Measurements from ENCODE around the gene TRMT44.

DNA sequence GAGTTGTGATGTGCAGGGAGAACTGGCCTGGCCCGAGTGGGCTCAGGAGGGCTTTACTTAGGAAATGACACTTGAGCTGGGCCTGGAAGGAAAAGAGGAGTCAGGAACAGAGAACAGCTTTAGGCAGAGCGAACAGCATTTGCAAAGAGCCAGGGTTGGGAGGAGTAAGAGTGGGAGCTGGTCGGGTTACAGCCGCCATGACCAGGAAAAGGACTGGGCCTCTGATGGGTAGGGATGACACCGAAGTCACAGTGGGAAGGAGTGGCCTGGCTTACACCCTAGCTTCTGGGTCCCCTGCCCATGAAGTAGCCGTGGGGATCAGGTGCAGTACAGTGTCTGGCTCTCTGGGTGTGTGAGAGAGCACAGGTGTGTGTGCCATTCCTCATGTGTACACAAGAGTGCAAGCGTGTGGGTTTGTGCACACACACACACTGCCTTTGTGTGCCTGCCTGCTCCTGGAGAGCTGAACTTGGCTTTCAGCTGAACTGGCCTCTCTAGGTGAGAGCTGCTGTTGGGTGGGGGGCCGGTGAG is 31.6 kb downstream of the TRMT44 start:
- TF ChIP-seq ZNF384 (IDR thresholded peaks at IDR 0.05), result no peak
- TF ChIP-seq FOXM1 (IDR thresholded peaks at IDR 0.05; ENCODE audit: borderline replicate concordance), result no peak
- TF ChIP-seq SUZ12 (IDR thresholded peaks at IDR 0.05), result no peak
- TF ChIP-seq SP1 (IDR thresholded peaks at IDR 0.05), result no peak
